Thyroid gland (tissue), 4 donors: ENCODE data around the gene PIEZO2.

Source experiments
- CTCF ChIP-seq, 6 experiments: fragments of 200-600 bp in 3 of 6; fragments of 450-650 bp in 3 of 6; sonication (generic) in 3 of 6; IDR thresholded peaks; one replicate each; pipeline ENCODE4 v1.5.1; 2016 to 2019; ENCODE audit warnings: antibody characterized with exemption in 6 of 6, mild to moderate bottlenecking in 2 of 6, inconsistent platforms in 1 of 6, moderate library complexity in 1 of 6
- POLR2A ChIP-seq, 2 donors: fragments of 450-650 bp; IDR thresholded peaks; one replicate each; pipeline ENCODE4 v1.6.1; 2017; ENCODE audit warnings: antibody characterized with exemption in 2 of 2, mild to moderate bottlenecking in 2 of 2, moderate library complexity in 1 of 2

GRCh38 chr18:11055721-11056120 lies 93.6 kb downstream of the PIEZO2 start:
- no peak for TF ChIP-seq CTCF (IDR thresholded peaks at IDR 0.05)
- TF ChIP-seq POLR2A (IDR thresholded peaks at IDR 0.05) = no peak
